HEK293 (cell line): Measurements from ENCODE around the gene GALNT6.

Experiments
- CTCF ChIA-PET: fragments of 350-600 bp; formaldehyde crosslinking; extraction: SDS; loops from one replicate; lab custom pipeline; 2021; ENCODE audit warnings: antibody characterized with exemption; lab: Yijun Ruan, JAX
- POLR2A ChIA-PET: fragments of 300-600 bp; formaldehyde crosslinking; extraction: SDS; loops from one replicate; lab custom pipeline; 2020; ENCODE audit warnings: antibody characterized with exemption, inconsistent platforms; lab: Yijun Ruan, JAX
- H3K27ac ChIP-seq: fragments of 200-500 bp; sonication (Bioruptor generic); 2 replicates; pipeline ENCODE4 v1.5.1; 2014; ENCODE audit warnings: low read depth, low read length, control low read depth, inconsistent platforms; ENCODE audit errors: extremely low read depth
- H3K36me3 ChIP-seq, 2 experiments: fragments of 200-500 bp in 1 of 2; sonication (Bioruptor generic) in 1 of 2; 1 replicate in 1 of 2; 2 replicates in 1 of 2; pipeline ENCODE4 v1.5.1; 2014 to 2017; ENCODE audit warnings: inconsistent platforms in 2 of 2, low read length in 2 of 2; ENCODE audit not compliant: control insufficient read depth in 2 of 2, insufficient read depth in 1 of 2
- H3K4me1 ChIP-seq: fragments of 200-500 bp; sonication (Bioruptor generic); 2 replicates; pipeline ENCODE4 v1.5.1; 2014; ENCODE audit warnings: mild to moderate bottlenecking, low read length, inconsistent platforms; ENCODE audit not compliant: control insufficient read depth, insufficient read depth
- H3K4me3 ChIP-seq: 2 replicates; pipeline ENCODE4 v1.5.1; 2011; ENCODE audit warnings: low read depth, mild to moderate bottlenecking, control low read depth, low read length, moderate library complexity
- H3K9me3 ChIP-seq: fragments of 200-500 bp; sonication (Bioruptor generic); 2 replicates; pipeline ENCODE4 v1.5.1; 2014; ENCODE audit warnings: low read depth, low read length, inconsistent platforms; ENCODE audit not compliant: control insufficient read depth, insufficient read depth
- REST ChIP-seq: fragments of 450-650 bp; formaldehyde crosslinking; IDR thresholded peaks from 2 replicates; pipeline ENCODE4 v1.5.1; 2016; ENCODE audit warnings: missing biosample characterization, missing genetic modification characterization
- SP7 ChIP-seq: fragments of 450-650 bp; formaldehyde crosslinking; IDR thresholded peaks from 2 replicates; pipeline ENCODE4 v1.5.1; 2016; ENCODE audit warnings: missing biosample characterization, missing genetic modification characterization
- ZNF112 ChIP-seq: fragments of 450-650 bp; formaldehyde crosslinking; IDR thresholded peaks from 2 replicates; pipeline ENCODE4 v1.5.0; 2017; ENCODE audit warnings: missing biosample characterization, missing genetic modification characterization
- ZNF223 ChIP-seq: fragments of 450-650 bp; formaldehyde crosslinking; IDR thresholded peaks from 2 replicates; pipeline ENCODE4 v1.5.1; 2016; ENCODE audit warnings: missing biosample characterization, missing genetic modification characterization
- ZNF426 ChIP-seq: fragments of 450-650 bp; formaldehyde crosslinking; IDR thresholded peaks from 2 replicates; pipeline ENCODE4 v1.5.1; 2017; ENCODE audit warnings: missing biosample characterization, missing genetic modification characterization, mild to moderate bottlenecking, inconsistent platforms, moderate library complexity
- ZNF433 ChIP-seq: fragments of 450-650 bp; formaldehyde crosslinking; IDR thresholded peaks from 2 replicates; pipeline ENCODE4 v1.5.1; 2016; ENCODE audit warnings: missing biosample characterization, missing genetic modification characterization, low read depth
- ZNF529 ChIP-seq: fragments of 450-650 bp; formaldehyde crosslinking; IDR thresholded peaks from 2 replicates; pipeline ENCODE4 v1.5.1; 2017; ENCODE audit warnings: missing genetic modification characterization, missing biosample characterization; ENCODE audit not compliant: insufficient replicate concordance
- ZNF701 ChIP-seq: fragments of 450-650 bp; formaldehyde crosslinking; IDR thresholded peaks from 2 replicates; pipeline ENCODE4 v1.5.1; 2016; ENCODE audit warnings: missing biosample characterization, missing genetic modification characterization
- ZNF792 ChIP-seq: fragments of 450-650 bp; formaldehyde crosslinking; IDR thresholded peaks from 2 replicates; pipeline ENCODE4 v1.5.1; 2016; ENCODE audit warnings: missing biosample characterization, missing genetic modification characterization
- TF ChIP-seq, protein P1 (sequence below): fragments of 450-650 bp; formaldehyde crosslinking; IDR thresholded peaks from 2 replicates; pipeline ENCODE4 v1.5.1; 2017; ENCODE audit warnings: missing biosample characterization, missing genetic modification characterization

GALNT6 gene

GRCh38 chr12:51322452-51322851, 68.8 kb downstream of the GALNT6 start (continued):
- no peak for TF ChIP-seq ZNF433 (tag by site-specific recombination)
- no peak for TF ChIP-seq ZNF426 (tag by site-specific recombination)

- no peaks in the 10 kb centered on the region for H3K9me3 ChIP-seq
- H3K36me3 ChIP-seq, result no peaks in the 10 kb centered on the region
- no peak for TF ChIP-seq SP7 (tag by site-specific recombination)
- no peak for TF ChIP-seq REST (tag by site-specific recombination)
- no peak for TF ChIP-seq ZNF112 (tag by site-specific recombination)
- TF ChIP-seq ZNF529 (tag by site-specific recombination), result no peak
- POLR2A ChIA-PET, result no interaction called here
- H3K4me1 ChIP-seq, result no peaks in the 10 kb centered on the region
- CTCF ChIA-PET, result interaction anchor here (0.7 to 2.0 kb wide), 3 partner anchors 19 to 30 kb away, joined by 3 to 8 read pairs (median 3); no protein-coding TSS in a partner anchor
- H3K27ac ChIP-seq, result no peak overlapping the region
- no peak overlapping the region for H3K4me3 ChIP-seq
These were observed 69.3 kb downstream of the GALNT6 start for GRCh38 chr12:51321882-51322281.

- CTCF ChIA-PET, result interaction anchor here (0.6 to 2.0 kb wide), 6 partner anchors 15 to 401 kb away, joined by 3 to 8 read pairs (median 4); no protein-coding TSS in a partner anchor
- POLR2A ChIA-PET, result no interaction called here
- Histone ChIP-seq H3K4me3 (no peak overlapping the region), H3K4me1 (no peaks in the 10 kb centered on the region), H3K36me3 (no peaks in the 10 kb centered on the region), H3K27ac (no peak overlapping the region), H3K9me3 (no peaks in the 10 kb centered on the region)
- TF ChIP-seq ZNF223 (tag by site-specific recombination), result no peak
- TF ChIP-seq, protein P1, sequence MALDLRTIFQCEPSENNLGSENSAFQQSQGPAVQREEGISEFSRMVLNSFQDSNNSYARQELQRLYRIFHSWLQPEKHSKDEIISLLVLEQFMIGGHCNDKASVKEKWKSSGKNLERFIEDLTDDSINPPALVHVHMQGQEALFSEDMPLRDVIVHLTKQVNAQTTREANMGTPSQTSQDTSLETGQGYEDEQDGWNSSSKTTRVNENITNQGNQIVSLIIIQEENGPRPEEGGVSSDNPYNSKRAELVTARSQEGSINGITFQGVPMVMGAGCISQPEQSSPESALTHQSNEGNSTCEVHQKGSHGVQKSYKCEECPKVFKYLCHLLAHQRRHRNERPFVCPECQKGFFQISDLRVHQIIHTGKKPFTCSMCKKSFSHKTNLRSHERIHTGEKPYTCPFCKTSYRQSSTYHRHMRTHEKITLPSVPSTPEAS (tag by site-specific recombination), result peak; percentile 76
These were observed 70.4 kb downstream of the GALNT6 start for GRCh38 chr12:51320695-51321320.

- H3K27ac ChIP-seq, result no peak overlapping the region
- ChIA-PET POLR2A (no interaction called here), CTCF (interaction anchor here (2.0 kb wide), 1 partner anchor 21 kb away, joined by 8 read pairs; no protein-coding TSS in a partner anchor)
- no peak for TF ChIP-seq ZNF701
- TF ChIP-seq ZNF792 (tag by site-specific recombination), result no peak
- H3K9me3 ChIP-seq, result no peaks in the 10 kb centered on the region
- H3K4me1 ChIP-seq, result no peaks in the 10 kb centered on the region
- no peaks in the 10 kb centered on the region for H3K36me3 ChIP-seq
- H3K4me3 ChIP-seq, result no peak overlapping the region
These were observed 70.9 kb downstream of the GALNT6 start for GRCh38 chr12:51320311-51320694.
